Activated T-cell treated with anti-CD3 and anti-CD28 coated beads, Interleukin-2, amount 50 U/mL, for 48 hours (primary cell): ENCODE results near the gene BRF1.
"Not testable (repeated sequence)": the region's sequence is repeated elsewhere in the genome, so short reads cannot be mapped to it uniquely, and the experiment has no call there.

ENCODE experiments used
- DNase-seq, 2 experiments: peaks; one replicate each; pipeline ENCODE4 v3.0.0-alpha.2; 2020

Gene BRF1

GRCh38 chr14:105331575-105332349 lies 31.0 kb upstream of the BRF1 start:
- DNase-seq, result no peak

DNA sequence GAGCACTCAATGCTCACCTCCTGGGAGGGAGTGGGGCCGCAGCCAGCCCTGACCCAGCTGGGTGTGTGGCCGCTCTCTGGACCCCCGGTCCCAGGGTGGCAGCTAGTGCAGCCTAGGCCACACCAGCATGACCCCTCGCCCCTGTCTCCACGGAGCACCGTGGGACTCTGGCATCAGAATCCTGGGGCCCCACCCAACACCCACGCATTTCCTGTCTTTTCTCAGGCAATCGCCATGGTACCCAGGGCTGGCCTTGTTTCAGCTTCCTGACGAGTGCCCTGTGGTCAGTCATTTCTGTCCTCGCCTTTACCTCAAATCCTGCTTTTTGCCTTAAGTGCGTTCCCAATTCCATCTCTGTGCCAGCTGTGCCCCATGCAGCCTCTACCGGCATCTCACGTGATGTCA lies 29.7 kb upstream of the BRF1 start:
- peak; percentile 32 to 41 for DNase-seq

DNA sequence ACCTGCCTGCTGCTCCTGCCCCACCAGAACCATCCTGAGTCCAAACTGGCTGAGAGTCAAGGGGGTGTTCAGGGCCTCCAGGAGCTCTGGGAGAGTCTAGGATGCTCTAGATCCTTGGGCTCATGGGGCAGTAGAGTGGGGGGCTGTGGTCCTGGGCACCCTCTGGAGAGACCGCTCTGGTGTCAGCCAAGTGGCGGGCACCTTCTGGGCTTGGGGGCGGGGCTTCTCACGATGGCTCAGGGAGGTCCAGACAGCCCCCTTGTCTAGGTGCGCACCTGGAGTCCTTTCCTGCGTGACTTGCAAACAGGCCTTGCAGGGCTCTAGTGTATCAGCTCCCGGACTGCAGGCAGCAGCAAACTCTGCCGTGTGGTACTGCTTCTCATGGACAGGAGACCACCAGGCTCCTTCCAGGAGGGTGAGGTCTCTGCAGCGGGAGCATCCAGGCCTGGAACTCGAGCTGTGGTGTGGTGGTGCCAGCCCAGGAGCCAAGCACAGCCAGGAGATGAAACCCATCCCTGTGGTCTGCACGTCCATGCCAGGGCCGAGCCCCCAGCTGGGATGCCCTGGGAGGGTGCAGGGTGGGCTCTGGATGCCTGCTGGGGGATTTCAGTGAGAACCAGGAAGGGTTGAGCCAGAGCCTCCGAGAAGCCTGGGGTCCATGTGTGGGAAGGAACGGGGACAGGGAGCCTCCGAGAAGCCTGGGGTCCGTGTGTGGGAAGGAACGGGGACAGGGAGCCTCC lies 28.8 kb upstream of the BRF1 start:
- DNase-seq, result no peak

DNA sequence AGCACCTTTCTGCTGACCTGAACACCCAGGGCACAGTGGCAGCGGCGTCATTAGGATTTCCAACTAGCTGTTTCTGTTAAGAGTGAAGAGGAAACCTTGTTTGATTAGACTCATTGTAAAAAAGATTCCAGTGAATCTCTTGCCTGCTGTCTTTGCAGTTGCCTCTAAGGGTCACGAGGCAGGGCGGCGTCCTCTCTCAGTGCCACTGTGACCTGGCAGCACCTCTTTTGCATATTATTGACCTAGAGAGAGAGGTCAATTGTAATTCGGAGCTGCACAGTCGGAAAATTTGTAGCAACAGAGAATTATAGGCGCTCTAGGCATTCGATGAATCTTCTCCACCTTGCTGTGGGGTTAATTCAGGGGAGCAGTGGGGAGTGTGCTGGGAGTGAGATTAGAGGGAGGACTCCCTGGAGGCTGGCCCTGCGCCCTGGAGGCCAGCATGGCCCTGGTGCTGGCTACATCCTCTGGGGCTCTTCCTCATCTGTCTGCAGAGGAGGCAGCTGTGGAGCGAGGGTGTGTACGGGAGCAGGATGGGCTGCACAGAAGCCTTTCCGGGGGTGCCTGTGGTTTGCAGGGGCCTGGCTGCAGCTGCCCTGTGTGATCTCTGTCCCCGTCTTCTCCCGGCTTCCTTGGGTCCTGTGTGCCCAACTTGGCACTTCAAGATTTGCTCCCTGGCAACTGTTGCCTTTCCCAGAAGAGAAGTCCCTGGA lies 28.0 kb upstream of the BRF1 start:
- DNase-seq, result no peak

DNA sequence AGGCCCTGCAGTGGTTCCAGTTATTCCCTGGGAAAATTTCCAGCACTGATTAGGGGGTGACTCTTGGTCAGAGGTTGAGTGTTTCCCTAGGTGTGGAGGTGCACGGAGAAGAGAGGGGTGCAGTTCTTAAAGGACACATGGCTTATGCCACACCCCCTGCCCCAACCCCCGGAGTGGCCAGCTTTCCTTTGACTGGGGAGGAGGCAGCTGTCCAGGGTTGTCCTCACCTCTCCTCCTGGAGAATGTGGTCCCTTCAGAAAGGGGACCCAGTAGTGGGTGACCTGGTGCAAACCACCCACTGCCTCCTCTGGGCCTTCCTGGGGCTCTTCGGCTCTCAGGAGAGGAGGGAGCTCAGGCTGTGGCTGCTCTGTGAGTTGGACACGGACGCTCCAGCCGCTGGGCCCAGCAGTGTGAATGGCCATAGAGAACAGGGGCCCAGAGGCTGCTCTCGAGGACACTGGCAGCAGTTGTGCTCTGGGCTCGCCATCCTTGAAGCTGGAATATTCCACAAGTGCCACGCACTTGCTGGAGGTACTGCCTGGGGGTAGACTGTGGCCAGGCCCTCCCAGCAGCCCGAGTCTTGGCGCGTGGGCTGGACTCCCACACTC lies 27.4 kb upstream of the BRF1 start:
- no peak for DNase-seq

- DNase-seq, result not testable (repeated sequence)
These were observed 26.9 kb upstream of the BRF1 start for GRCh38 chr14:105327695-105328045.

DNA sequence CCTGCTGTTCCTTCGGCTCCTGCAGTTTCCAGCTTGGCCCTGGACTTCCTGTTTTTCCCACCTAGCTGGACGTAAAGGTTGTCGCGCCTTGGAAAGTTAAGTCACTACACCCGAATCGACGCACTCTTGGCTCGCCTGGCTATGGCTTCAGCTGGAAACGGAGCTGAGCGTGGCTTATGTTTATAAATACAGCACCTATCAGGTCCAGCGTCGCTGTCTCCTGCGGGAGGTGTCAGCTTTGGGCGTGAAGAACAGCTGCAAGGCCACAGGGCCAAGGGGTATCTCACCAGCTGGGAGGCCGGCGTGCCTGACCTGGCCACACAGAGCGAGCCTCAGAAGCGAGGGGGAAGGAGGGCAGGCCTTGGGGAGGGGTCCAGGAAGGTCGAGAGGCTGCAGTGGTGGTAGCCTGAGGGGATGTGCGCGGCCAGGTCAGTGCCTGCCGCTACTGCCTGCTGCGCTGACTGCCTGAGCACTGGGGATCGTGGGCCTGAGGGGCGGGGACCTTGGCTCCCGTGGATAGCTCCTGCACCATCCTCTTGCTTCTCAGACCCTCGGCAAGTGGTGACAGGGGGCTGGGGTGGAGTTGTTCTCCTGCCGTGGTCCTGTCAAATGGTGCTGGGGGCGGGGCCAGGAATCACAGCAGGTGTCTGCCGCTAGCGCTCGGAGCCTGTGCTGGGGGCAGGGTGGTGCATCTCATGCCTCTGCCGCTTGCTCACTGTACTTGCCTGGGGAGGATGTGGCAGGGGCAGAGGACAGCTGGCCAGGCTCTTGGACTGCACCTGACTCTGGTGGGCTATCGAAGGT lies 26.3 kb upstream of the BRF1 start:
- no peak for DNase-seq

DNA sequence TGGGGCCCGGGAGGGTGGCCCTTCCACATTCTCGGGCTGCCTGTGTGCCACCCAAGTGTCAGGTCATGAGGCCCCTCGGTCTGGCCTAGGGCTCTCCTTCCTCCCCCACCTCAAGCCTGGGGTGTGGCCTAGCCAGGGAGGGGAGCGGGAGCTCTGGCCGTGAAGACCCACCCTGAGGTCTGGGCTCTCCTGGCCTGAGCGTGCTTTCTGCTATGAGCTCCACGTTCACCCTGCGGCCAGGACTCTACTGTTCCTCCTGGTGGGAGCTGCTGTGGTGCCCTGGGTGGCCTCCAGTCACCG lies 25.7 kb upstream of the BRF1 start:
- DNase-seq, result no peak

- no peak for DNase-seq
These were observed 25.1 kb upstream of the BRF1 start for GRCh38 chr14:105325716-105326567.

DNA sequence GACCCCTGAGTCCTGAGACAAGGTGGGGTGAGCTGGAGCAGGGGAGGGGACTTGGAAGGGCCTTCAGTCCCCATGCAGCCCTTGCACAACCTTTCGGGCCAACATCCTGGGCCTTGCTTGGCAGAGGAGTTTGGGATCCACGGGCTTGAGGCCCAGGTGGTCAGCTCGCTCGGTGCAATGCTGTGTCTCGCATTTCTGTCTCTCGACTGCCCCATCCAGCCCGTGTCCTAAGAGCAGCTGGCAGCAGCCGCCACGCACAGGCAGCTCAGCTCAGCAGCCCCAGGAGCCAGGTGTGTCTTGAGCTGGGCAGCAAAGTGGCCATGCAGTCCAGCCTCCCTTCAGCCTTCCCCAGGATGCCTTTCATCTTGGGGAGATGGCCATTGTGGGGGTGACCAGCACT lies 24.5 kb upstream of the BRF1 start:
- no peak for DNase-seq

GRCh38 chr14:105324871-105325270 lies 24.1 kb upstream of the BRF1 start:
- no peak for DNase-seq

DNA sequence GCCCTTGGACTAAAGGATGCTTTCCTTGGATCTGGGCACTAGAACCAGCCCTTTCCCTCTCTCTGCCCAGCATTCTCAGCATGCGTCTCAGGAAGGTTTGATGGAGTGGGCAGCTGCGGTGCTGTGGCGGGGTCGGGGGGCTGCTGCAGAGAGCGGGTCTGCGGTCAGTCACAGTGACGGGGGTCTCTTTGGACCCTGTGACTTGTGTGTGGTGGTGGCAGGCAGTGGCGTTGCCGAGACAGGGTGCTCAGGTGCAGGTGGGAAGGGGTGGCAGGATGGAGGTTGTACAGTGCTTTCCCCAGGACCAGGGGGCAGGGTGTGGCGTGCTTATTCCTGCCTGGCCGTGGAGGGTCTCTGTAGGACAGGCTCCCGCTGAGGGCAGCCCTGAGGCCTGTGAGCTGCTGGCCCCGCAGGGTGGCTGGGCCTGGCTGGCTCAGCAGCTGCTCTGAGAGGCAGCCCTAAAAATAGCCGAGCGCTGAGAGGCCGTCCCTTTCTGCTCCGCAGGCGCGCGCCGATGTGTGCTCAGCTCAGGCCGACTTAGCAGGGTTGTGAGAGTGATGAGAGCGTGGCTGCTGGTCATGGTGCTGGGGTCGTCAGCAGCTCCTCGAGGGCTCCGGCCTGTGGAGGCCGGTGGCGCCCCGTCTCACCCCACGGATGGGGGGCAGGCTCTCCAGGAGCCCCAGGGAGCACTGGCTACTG lies 23.4 kb upstream of the BRF1 start:
- DNase-seq, result no peak

GRCh38 chr14:105323663-105324062 lies 22.9 kb upstream of the BRF1 start:
- no peak for DNase-seq

DNA sequence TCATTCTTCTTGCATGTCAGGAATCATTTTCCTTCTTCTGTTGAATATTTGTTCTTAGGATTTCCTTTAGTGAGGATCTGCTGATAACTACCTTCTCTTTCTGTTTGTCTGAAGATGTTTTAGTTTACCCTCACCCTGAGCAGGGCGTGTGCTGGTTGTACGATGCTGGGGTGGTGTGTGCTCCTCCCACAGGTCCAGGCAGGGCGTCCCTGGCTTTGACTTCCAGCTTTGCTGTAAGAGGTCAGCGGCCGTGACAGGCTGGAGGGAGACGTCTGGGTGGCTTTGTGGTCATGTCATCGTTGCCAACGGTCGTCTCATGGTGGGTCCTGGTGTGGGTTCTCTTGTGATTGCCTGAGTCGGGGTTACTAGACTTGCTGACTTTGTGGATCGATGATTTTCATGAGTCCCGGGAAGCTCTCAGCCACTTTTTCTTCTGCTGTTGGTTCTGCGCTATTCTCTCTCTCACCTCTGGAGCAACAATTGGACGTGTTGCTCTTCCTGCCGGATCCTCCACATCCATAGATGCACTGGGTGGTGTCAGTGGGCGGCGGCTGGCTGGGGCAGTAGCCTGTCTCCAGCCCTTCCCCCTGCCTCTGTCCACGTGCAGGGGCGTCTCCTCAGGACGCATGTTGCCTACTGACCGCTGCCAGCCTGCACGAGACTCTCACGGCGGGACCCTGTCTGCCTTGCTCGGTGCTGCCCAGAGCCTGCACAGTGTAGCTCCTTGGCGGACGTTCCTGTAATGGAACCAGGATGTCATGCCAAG lies 22.2 kb upstream of the BRF1 start:
- DNase-seq, result no peak

DNA sequence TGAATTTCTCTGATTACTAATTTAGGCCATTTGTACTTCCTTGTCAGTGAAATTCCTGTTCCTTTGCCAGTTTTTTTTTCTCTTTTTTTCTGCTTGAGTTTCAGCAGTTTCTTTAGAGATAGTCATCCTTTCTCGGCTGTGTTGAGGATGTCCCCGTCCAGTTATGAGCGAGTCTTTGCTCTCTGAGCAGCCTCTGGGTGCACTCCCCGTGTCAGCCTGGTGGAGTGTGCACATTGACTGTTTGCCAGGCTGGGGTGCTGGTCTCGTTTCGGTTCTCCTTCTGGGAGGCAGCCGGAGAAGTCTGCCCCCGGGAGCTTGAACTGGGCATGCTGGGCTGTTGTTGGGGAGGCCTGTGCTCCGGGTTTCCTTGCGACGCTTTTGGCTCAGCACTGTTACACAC lies 16.7 kb upstream of the BRF1 start:
- peak; percentile 38 to 49 for DNase-seq

DNA sequence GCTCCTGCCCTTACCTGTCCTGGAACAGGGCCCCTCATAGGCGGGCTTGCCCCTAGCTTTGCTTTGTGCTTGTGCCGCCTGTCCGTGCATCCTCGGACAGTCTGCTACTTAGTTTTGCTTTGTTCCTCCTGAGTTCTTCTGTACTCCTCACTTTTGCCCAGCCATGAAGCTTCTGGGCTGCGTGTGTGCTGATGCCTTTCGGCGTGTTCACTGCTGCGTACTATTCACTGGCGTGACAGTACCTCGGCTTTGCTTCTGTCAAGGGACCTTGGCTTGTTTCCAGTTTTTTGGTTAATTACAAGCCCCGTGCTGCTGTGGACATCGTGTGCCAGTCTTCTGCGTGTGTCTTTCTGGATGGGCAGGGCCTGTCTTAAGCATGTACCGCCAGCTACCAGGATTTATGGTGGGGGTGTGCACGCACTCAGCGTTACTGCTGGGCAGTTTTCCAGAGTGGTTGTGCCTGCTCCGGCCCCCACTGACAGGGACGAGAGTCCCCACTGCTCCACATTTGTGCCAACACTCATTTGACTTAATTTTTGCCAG lies 16.2 kb upstream of the BRF1 start:
- DNase-seq, result peak in 1 of 2 experiments; percentile 24

DNA sequence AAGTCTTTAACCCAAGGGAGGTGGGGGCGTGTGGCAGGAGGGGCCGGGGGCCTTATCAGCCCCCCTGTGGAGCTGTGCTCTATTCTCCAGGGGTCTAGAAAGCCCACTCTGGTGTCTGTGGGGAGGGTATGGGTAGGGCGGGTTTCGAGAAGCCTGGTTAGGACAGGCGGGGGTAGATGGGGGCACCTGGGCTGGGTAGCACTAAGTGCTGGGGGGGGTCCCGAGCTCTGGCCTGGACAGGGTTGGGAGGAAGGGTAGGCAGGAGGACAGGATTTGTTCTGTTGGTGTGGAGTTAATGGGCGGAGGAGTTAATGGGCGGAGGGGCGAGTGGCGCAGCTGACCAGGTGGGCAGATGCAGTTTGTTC lies 15.8 kb upstream of the BRF1 start:
- DNase-seq, result no peak

- DNase-seq, result peak; percentile 33 to 43
These were observed 15.3 kb upstream of the BRF1 start for GRCh38 chr14:105315941-105316576.

DNA sequence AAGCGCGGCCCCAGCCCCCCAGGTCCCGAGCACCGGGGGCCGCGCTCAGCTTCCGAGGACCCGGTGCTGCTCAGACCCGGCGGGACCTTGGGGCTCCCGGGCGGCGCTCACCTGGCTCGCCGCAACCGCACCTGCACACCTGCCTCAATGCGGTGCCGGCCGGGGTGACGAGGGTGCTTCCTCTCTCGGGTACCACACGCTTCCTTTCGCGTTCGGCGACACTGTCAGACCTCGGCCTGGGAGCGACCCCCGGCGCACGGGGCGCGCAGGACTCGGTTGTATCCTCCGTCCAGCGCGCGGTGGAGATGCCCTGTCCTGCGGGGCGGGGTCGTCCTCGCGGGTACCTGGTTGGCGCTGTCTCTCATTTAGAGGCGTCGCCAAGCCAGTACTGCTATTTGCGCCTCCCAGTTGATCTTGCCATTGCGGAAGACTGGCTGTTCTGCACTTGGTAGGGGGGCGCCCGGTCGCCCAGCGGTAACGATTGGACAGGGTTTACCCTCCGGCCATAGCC lies 14.5 kb upstream of the BRF1 start:
- peak; percentile 51 to 59 for DNase-seq
